HepG2 (cell line): ENCODE results near the gene RHBDL1. TPM values are rescaled to one million over a fixed set of nuclear protein-coding genes. Genes with fewer than 3 reads are reported as not detected.

ENCODE experiments used
- AGO2 ChIP-seq: fragments of 200-400 bp; formaldehyde crosslinking; optimal IDR thresholded peaks from 2 replicates; pipeline ENCODE3; 2017; ENCODE audit warnings: mild to moderate bottlenecking, low read depth, low read length, moderate library complexity
- ATRX ChIP-seq: sonication (generic); formaldehyde crosslinking; IDR thresholded peaks from 2 replicates; pipeline ENCODE4 v1.4.0; 2020; ENCODE audit warnings: missing genetic modification reagents, borderline replicate concordance
- ELF3 ChIP-seq: IDR thresholded peaks from 2 replicates; pipeline ENCODE4 v1.6.1; 2016; ENCODE audit warnings: missing genetic modification reagents, missing compliant biosample characterization
- GPN1 ChIP-seq: sonication (generic); formaldehyde crosslinking; IDR thresholded peaks from 2 replicates; pipeline ENCODE4 v1.5.1; 2020; ENCODE audit warnings: missing genetic modification reagents, borderline replicate concordance
- HINFP ChIP-seq: sonication (generic); formaldehyde crosslinking; IDR thresholded peaks from 2 replicates; pipeline ENCODE4 v1.4.0; 2020; ENCODE audit warnings: low read depth, mild to moderate bottlenecking, missing genetic modification reagents
- KDM2A ChIP-seq: sonication (generic); formaldehyde crosslinking; IDR thresholded peaks from 2 replicates; pipeline ENCODE4 v1.4.0; 2020; ENCODE audit warnings: low read depth, missing genetic modification reagents, borderline replicate concordance
- KMT2B ChIP-seq: IDR thresholded peaks from 2 replicates; pipeline ENCODE4 v1.6.1; 2016; ENCODE audit warnings: missing genetic modification reagents, missing compliant biosample characterization
- POLR2G ChIP-seq: fragments of 200-400 bp; formaldehyde crosslinking; IDR thresholded peaks from 2 replicates; pipeline ENCODE4 v1.6.1; 2018; ENCODE audit warnings: mild to moderate bottlenecking, low read depth, low read length, moderate library complexity
- REST ChIP-seq, 2 experiments: IDR thresholded peaks; 2 replicates each; pipeline ENCODE4 v1.6.1; 2011 to 2012; ENCODE audit warnings: low read length in 2 of 2, borderline replicate concordance in 1 of 2, low read depth in 1 of 2, mild to moderate bottlenecking in 1 of 2, moderate library complexity in 1 of 2
- RXRB ChIP-seq: IDR thresholded peaks from 2 replicates; pipeline ENCODE4 v1.6.1; 2016; ENCODE audit warnings: borderline replicate concordance, missing genetic modification reagents, missing compliant biosample characterization
- ZNF10 ChIP-seq: sonication (generic); formaldehyde crosslinking; IDR thresholded peaks from 2 replicates; pipeline ENCODE4 v1.4.0; 2020; ENCODE audit warnings: mild to moderate bottlenecking, low read depth, missing genetic modification reagents, borderline replicate concordance
- ZNF136 ChIP-seq: sonication (generic); formaldehyde crosslinking; IDR thresholded peaks from 2 replicates; pipeline ENCODE4 v1.8.1; 2022; ENCODE audit warnings: low read depth, mild to moderate bottlenecking, moderate library complexity, missing genetic modification reagents
- ZNF138 ChIP-seq: sonication (generic); formaldehyde crosslinking; IDR thresholded peaks from 2 replicates; pipeline ENCODE4 v1.5.0; 2020; ENCODE audit warnings: mild to moderate bottlenecking, low read depth, missing genetic modification reagents
- ZNF713 ChIP-seq: sonication (generic); formaldehyde crosslinking; IDR thresholded peaks from 2 replicates; pipeline ENCODE4 v1.4.0; 2020; ENCODE audit warnings: mild to moderate bottlenecking, missing genetic modification reagents
- ZNF780A ChIP-seq: sonication (generic); formaldehyde crosslinking; IDR thresholded peaks from 2 replicates; pipeline ENCODE4 v1.8.0; 2022; ENCODE audit warnings: mild to moderate bottlenecking, missing genetic modification reagents, moderate library complexity
- polyA plus RNA-seq, 8 experiments: library from polyadenylated mRNA; depleted of rRNA in 3 of 8; stranded (reverse) in 7 of 8; unstranded in 1 of 8; fragments of >200 nt; fragmentation: Illumina TruSeq in 4 of 8; extraction: Trizol in 4 of 8; gene quantifications; 2 replicates each; pipeline versions ENCODE4 v1.2.1 to v1.2.3, GENCODE V29; 2011 to 2016; ENCODE audit warnings: low read depth in 4 of 8, missing spikeins in 1 of 8, mixed read lengths in 1 of 8; ENCODE audit not compliant: insufficient read depth in 1 of 8
- total RNA-seq, 5 experiments: library from RNA; depleted of rRNA; stranded (reverse); fragments of >200 nt; fragmentation: Illumina TruSeq; extraction: Trizol; gene quantifications; 2 replicates each; pipeline ENCODE4 v1.2.3, GENCODE V29; 2016; ENCODE audit warnings: low read depth in 1 of 5
- TF ChIP-seq, protein P1 (sequence below): sonication (generic); formaldehyde crosslinking; IDR thresholded peaks from 2 replicates; pipeline ENCODE4 v1.4.0; 2020; ENCODE audit warnings: mild to moderate bottlenecking, missing genetic modification reagents
- TF ChIP-seq, protein P2 (sequence below): sonication (generic); formaldehyde crosslinking; IDR thresholded peaks from 2 replicates; pipeline ENCODE4 v1.4.0; 2020; ENCODE audit warnings: missing genetic modification reagents

Gene RHBDL1
- total and polyA plus RNA-seq, 2 of the 13 experiments (the other 11 are each of a cell fraction or from before 2014, with no cell fraction given) = 1.8 to 3.8 TPM

- peak; percentile 79 for TF ChIP-seq KDM2A (CRISPR knock-in tag)
- no peak for TF ChIP-seq HINFP (CRISPR knock-in tag)
- TF ChIP-seq, protein P1, sequence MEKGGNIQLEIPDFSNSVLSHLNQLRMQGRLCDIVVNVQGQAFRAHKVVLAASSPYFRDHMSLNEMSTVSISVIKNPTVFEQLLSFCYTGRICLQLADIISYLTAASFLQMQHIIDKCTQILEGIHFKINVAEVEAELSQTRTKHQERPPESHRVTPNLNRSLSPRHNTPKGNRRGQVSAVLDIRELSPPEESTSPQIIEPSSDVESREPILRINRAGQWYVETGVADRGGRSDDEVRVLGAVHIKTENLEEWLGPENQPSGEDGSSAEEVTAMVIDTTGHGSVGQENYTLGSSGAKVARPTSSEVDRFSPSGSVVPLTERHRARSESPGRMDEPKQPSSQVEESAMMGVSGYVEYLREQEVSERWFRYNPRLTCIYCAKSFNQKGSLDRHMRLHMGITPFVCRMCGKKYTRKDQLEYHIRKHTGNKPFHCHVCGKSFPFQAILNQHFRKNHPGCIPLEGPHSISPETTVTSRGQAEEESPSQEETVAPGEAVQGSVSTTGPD (CRISPR knock-in tag) = no peak
- TF ChIP-seq RXRB = no peak
- peak; percentile 87 for TF ChIP-seq AGO2
- TF ChIP-seq ATRX (CRISPR knock-in tag) = no peak
- no peak for TF ChIP-seq KMT2B (CRISPR knock-in tag)
- TF ChIP-seq POLR2G = no peak
- peak; percentile 59; the same call in 1 of the 2 replicates for TF ChIP-seq ZNF780A
- TF ChIP-seq ELF3 (CRISPR knock-in tag) = no peak
- no peak; the same call in 1 of the 2 replicates for TF ChIP-seq ZNF138 (CRISPR knock-in tag)
- TF ChIP-seq ZNF713 (CRISPR knock-in tag) = no peak
- TF ChIP-seq, protein P2, sequence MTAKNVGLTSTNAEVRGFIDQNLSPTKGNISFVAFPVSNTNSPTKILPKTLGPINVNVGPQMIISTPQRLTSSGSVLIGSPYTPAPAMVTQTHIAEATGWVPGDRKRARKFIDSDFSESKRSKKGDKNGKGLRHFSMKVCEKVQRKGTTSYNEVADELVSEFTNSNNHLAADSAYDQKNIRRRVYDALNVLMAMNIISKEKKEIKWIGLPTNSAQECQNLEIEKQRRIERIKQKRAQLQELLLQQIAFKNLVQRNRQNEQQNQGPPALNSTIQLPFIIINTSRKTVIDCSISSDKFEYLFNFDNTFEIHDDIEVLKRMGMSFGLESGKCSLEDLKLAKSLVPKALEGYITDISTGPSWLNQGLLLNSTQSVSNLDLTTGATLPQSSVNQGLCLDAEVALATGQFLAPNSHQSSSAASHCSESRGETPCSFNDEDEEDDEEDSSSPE = no peak
- no peak for TF ChIP-seq GPN1 (CRISPR knock-in tag)
- TF ChIP-seq REST (IDR thresholded peaks at IDR 0.05; ENCODE audit: borderline replicate concordance in 1 of 2, low read depth in 1 of 2, low read length in 2 of 2) = no peak
- TF ChIP-seq ZNF136 (CRISPR knock-in tag) = no peak
- no peak for TF ChIP-seq ZNF10
Observed at GRCh38 chr16:720447-720989, 45.0 kb downstream of the RHBDL1 start (continued).
